PC-3 (cell line): ENCODE data around the gene SYPL1.

Source experiments
- EZH2phosphoT487 ChIP-seq: fragments of 300-600 bp; sonication (generic); IDR thresholded peaks from 2 replicates; pipeline ENCODE4 v1.6.1; 2018; ENCODE audit warnings: mild to moderate bottlenecking, antibody characterized with exemption, low read length, borderline replicate concordance
- TF ChIP-seq, protein P1 (sequence below): fragments of 300-600 bp; sonication (generic); conservative IDR thresholded peaks from 2 replicates; pipeline ENCODE4 v1.5.1; 2017; ENCODE audit warnings: antibody characterized with exemption, low read depth, mild to moderate bottlenecking, low read length

DNA sequence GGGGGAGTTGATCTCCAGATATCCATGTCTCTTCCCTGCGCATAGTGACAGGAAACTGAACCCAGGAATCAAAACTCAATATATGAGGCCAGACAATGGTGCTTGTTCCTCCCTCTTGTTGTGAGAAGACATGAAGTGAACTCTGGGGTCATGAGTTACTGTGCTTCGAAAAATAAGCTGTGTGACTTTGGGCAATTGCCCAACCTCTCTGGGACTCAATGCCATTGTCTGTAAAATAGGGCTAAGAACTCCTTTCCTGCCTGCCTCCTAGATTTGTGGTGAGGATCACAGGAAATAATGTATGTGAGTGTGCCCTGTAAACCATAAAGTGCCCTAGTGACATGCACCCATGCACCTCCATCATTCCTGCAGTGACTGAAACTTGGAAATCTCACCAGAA lies 48.4 kb downstream of the SYPL1 start:
- TF ChIP-seq, protein P1, sequence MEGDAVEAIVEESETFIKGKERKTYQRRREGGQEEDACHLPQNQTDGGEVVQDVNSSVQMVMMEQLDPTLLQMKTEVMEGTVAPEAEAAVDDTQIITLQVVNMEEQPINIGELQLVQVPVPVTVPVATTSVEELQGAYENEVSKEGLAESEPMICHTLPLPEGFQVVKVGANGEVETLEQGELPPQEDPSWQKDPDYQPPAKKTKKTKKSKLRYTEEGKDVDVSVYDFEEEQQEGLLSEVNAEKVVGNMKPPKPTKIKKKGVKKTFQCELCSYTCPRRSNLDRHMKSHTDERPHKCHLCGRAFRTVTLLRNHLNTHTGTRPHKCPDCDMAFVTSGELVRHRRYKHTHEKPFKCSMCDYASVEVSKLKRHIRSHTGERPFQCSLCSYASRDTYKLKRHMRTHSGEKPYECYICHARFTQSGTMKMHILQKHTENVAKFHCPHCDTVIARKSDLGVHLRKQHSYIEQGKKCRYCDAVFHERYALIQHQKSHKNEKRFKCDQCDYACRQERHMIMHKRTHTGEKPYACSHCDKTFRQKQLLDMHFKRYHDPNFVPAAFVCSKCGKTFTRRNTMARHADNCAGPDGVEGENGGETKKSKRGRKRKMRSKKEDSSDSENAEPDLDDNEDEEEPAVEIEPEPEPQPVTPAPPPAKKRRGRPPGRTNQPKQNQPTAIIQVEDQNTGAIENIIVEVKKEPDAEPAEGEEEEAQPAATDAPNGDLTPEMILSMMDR: no peak
- no peak for TF ChIP-seq EZH2phosphoT487
